ENCODE data around the gene THOC5.
A peak's percentile ranks its signal among the peaks of the same experiment; 100 is the strongest.
"Not testable (repeated sequence)": the region's sequence is repeated elsewhere in the genome, so short reads cannot be mapped to it uniquely, and the experiment has no call there.

The THOC5 gene

DNA sequence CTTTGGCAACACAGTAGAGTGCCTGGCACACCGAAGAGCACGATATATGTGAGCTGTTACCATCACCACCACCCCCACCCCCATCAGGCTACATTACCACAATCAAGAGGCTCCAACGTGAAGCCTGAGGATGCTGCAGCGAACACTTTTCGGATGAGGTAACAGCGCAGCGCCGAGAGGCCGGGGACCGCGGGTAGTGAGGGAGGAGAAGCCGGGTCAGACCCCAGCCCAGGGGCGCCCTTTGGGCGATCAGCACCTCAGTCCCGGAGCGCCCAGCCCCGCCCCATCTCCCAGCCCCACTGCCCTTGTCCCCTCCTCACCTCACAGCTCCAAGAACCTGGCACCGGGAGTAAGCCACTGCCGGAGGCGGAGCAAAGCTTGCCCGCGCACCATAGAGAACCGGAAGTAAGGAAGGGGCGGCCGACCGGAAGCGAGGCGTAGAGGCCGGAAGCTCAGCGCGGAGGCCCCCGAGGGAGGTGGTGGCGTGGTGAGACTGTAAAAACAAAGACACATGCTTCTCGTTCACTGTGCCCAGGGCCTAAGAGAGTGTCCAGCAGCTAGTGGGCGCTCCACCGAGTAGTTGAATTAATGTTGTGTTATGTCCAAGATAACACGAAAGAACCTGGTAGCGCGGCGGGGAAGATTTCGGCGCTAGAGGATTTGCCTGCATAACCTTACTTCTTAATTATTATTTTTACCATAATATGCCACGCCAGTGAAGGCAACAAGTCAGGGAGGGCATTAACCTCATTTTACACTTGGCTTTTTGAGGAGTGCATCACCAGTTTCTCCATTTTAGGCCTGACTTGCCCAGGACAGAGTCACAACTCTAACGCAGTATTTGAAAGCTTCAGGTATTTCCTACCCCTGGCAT is at the start of gene THOC5:
Gene THOC5, minus strand, starts transcription at position 407 of the 874 bp plus-strand sequence. CDS start 4,610 bp downstream, outside the sequence.
- DNase-seq: peak; percentile 90 to 97

DNA sequence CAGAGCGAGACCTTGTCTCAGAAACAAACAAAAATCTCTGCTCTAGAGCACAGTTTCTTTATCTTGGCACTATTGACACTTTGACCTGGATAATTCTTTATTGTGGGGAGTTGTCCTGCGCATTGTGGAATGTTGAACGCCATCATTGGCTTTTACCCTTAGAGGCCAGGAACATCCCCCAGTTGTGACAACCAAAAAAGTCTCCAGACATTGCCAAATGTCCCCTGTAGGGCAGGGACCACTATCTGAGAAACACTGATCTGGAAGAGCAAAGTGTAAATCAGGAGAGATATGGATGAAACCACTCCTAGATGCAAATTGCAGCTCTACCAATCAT is 45.1 kb upstream of the THOC5 start:
- no peak for DNase-seq

DNA sequence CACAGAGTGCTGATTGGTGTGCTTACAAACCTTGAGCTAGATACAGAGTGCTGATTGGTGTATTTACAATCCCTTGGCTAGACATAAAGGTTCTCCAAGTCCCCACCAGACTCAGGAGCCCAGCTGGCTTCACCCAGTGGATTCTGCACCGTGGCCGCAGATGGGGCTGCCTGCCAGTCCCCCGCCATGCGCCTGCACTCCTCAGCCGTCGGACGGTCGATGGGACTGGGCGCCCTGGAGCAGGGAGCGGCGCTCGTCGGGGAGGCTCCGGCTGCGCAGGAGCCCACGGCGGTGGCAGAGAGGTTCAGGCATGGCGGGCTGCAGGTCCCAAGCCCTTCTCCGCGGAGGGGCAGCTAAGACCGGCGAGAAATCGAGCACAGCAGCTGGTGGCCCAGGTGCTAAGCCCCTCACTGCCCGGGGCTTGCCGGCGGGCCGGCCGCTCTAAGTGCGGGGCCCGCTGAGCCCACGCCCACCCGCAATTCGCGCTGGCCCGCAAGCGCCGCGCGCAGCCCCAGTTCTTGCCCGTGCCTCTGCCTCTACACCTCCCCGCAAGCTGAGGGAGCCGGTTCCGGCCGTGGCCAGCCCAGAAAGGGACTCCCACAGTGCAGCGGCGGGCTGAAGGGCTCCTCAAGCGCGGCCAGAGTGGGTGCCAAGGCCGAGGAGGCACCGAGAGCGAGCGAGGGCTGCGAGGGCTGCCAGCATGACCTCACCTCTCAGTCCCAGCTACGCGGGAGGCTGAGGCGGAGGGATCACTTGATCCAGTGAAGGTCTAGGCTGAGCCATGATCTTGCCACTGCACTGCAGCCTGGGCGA is 44.5 kb upstream of the THOC5 start:
- not testable (repeated sequence) for DNase-seq

DNA sequence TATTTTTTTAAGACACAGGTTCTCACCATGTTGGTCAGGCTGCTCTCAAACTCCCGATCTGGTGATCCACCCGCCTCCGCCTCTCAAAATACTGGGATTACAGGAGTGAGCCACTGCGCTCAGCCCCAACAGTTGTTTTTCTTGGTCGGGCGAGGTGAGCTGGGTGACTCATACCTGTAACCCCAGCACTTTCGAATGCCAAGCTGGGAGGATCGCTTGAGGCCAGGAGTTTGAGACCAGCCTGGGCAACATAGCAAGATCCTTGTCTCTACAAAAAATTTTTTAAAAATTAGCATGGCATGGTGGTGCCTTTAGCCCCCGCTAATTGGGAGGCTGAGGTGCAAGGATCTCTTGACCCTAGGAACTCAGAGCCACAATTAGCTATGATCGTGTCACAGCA is 42.9 kb upstream of the THOC5 start:
- no peak for DNase-seq

DNA sequence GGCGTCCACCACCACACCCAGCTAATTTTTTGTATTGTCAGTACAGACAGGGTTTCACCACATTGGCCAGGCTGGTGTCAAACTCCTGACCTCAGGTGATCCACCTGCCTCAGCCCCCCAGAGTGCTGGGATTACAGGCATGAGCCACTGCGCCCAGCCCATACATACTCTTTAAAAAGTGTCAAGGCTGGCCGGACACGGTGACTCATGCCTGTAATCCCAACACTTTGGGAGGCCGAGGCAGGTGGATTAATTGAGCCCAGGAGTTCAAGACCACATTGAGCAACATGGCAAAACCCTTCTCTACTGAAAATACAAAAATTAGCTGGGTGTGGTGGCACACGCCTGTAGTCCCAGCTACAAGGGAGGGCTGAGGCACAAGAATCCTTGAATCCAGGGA is 40.9 kb upstream of the THOC5 start:
- DNase-seq: not testable (repeated sequence)

DNA sequence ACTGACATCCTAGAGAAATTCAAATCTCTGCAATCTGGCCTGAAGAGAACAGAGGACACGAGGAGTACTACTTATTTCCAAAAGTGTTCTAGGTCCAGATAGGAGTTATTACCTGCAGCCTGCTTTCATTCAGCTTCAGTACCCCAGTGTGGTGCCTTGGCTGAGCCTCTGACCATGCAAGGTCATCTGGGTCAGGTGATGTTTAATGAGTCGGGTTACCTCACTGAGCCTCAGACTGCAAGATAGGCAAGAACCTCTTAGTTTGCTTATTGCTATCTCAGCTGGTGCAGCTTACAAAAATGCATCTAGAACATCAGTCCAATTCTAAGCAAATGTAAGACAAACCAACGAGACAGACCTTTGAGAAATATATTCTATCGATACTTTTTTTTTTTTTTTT is 40.4 kb upstream of the THOC5 start:
- no peak for DNase-seq

DNA sequence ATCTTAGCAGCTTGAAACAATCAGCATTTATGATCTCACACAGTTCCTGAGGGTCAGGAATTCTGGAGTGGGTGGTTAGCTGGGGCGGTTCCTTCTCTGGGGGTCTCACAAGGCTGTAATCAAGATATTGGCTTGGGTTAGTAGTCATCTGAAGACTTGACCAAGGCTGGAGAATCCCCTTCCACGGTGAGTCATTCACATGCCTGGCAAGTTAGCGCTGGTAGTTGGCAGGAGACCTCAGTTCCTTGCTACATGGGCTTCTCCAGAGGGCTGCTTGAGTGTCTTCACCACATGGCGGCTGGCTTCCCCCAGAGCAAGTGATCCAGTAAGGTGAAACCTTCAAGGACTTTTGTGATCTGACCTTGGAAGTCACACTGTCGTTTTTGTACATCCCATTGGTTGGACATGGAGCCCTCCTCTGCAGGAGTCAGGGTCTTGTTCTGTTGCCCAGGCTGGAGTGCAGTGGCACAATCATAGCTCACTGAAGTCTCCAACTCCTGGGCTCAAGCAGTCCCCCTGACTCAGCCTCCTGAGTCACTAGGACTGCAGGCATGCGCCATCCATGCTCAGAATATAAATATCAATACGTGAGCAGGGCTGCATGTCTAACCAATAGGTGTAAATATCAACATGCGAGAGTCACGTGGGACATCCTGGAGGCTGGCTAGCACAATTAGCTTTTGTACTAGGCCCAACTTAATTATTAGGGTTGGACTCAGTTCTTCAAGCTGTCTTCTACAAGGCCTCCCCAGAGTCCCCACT is 34.6 kb upstream of the THOC5 start:
- no peak for DNase-seq

DNA sequence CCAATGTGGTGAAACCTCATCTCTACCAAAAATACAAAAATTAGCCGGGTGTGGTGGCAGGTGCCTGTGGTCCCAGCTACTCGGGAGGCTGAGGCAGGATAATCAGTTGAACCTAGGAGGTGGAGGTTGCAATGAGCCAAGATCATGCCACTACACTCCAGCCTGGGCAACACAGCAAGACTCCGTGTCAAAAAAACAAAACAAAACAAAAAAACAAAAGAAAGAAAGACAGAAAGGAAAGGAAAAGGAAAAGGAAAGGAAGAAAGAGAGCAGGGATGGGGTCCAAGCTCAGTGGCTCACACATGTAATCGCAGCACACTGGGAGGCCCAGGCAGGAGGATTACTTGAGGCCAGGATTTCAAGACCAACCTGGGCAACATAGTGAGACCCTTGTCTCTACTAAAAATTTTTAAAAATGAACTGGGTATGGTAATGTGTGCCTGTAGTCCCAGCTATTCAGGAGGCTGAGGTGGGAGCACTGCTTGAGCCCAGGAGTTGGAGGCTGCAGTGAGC is 32.7 kb upstream of the THOC5 start:
- not testable (repeated sequence) for DNase-seq

DNA sequence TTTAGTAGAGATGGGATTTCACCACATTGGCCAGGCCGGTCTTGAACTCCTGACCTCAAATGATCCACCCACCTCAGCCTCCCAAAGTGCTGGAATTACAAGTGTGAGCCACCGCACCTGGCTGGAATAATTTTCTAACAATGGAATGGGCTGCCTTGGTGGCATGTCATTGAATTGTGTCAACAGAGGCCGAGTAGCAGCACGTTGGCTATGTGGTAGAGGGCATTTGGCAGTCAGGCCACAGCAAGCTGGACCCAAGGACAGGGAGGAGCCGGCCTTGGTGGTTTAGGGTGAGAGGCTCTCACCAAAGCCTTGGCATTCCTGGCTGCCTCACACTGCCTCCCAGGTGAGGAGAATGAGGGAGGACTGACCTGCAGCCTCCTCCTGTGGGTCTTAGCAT is 31.4 kb upstream of the THOC5 start:
- no peak for DNase-seq

DNA sequence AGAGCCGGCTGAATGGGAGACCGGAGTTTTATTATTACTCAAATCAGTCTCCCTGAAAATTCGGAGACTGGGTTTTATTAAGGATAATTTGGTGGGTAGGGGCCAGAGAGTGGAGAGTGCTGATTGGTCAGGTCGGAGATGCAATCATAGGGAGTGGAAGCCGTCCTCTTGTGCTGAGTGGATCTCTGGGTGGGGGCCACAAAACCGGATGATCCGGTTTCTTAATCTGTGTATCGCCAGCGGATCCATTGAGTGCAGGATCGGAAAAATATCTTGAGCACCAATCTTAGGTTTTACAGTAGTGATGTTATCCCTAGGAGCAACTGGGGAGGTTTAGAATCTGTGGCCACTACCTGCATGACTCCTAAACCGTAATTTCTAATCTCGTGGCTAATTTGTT is 28.2 kb upstream of the THOC5 start:
- no peak for DNase-seq

DNA sequence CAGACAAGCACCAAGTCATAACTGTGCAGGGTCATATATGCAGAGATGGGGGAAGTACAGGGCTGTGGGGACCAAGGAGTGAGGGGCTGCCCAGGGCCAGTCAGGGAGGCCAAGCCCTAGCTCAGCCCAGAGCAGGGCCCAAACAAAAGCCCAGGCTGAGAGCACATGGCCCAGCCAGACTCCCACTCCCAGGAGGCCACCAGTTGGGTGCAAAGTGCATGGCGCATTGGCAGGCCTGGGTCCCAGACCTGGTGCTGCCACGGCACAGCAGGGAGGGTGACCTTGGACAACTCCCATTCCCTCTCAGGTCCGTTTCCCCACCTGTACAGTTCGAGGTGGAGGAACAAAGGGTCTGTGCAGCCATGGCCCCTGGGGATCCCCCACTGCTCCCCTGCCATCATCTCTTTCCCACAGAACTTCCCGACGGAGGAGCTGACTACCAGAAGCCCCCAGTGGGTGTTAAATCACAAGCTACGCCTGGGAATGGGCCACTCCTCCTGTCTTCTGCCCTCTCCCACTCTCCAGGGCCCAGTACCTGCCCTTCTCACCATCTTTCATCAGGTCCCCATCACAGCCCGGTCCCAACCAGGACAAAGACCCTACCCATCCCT is 26.7 kb upstream of the THOC5 start:
- DNase-seq: no peak

DNA sequence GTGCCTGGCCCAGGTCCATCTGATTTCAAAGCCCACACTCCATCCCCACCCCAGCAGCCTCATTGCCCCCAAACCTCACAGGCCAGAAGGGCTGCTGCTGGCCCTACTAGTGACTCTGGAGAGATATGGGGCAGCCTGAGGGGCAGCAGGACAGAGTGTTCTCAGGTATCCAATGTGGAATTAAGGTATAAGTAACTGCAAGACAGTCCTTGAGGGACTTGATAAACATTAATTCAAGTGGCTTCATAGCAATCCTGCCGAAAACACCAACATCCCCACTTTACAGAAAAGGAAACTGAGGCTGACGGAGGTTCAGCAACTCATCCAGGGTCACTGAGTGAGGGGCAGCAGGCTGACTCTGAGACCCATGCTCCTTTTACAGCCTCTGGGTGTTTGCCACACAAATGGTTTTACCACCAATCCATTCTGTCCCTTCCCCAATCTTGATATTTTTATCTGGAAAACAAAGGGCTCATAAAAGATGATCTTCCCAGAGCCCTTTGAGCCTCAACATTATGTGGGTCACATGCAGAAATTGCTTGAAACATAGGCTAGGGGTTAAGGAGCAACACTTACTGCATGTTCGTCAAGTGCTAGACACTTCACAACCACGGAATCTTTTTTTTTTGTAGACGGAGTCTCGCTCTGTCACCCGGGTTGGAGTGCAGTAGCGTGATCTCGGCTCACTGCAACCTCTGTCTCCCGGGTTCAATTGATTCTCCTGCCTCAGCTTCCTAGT is 25.1 kb upstream of the THOC5 start:
- no peak for DNase-seq

DNA sequence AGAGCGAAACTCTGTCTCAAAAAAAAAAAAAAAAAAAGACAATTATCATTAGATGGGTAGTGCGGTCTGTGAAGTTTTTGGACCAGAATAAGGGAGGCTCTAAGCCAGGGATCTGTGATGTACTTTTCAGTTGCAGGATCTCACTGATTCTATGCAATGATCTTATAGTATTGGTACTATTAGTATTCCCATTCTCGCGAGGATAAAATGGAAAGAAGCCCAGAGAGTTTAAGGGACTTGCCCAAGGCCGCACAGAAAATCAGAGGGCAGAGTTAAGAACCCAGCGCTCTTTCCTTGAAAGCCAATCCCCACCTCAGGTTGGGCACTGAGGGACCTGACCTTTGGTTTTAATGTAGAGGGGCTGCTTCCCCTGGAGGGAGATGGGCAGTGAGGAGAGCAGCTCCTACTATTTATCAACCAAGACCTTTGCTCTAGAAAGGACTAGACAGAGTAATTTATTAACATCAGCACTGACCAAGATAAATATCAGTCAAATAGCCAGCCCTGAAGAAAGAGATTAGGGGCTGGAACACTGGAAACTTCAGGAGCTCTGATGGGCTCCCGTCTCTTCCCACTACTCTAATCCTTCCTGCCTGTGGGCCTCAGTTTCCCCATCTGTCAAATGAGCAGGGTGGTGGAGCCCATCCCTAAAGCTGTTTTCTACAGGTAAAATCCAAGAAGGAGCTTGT is 21.3 kb upstream of the THOC5 start:
- DNase-seq: no peak

DNA sequence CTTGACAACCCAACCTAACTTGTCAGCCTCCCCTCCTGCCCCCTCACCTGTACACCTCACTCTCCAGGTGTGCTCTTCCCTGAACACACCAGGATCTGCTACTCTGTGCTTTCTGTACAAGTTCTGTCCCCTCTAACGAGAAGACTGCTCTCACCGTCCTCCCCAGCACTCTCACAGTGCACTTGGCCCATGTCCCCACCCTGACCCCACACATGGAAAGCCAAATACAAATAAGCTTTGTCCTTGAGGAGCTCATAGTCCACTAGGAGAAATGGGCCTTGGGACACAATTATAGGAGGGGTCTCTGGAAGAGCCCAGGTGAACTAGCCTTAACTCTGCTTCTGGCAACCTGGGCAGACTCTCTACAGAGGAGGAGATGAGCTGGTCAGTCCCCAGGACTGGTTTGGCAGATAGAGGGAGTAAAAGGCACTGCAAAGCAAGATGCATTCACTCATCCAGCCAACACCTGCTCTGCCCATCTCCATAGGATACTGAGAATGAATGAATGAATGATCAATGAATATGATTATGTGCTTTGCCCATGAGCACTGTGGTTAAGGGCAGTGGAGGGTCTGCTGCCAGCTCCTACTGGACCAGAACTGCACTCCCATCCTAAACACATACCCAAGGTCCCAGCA is 17.5 kb upstream of the THOC5 start:
- DNase-seq: no peak

DNA sequence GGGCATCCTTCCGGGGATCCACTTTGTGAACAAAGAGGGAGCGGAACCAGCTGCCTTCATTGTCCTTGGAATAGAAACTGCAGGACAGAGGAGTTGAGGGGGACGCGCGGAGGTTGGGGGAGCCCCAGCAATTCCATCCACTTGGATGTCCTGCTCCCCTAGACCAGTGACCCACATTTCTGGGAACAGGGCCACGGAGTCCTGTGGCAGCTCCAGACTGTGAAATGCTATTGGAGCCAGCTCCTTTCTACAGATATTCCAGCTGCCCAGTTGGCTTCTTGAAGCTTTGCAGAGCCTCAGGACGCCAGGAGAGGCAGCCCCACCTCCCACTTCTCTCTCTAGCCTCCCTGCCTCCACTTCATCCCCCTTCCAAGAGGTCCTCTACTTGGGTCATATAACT is 16.9 kb upstream of the THOC5 start:
- DNase-seq: no peak

DNA sequence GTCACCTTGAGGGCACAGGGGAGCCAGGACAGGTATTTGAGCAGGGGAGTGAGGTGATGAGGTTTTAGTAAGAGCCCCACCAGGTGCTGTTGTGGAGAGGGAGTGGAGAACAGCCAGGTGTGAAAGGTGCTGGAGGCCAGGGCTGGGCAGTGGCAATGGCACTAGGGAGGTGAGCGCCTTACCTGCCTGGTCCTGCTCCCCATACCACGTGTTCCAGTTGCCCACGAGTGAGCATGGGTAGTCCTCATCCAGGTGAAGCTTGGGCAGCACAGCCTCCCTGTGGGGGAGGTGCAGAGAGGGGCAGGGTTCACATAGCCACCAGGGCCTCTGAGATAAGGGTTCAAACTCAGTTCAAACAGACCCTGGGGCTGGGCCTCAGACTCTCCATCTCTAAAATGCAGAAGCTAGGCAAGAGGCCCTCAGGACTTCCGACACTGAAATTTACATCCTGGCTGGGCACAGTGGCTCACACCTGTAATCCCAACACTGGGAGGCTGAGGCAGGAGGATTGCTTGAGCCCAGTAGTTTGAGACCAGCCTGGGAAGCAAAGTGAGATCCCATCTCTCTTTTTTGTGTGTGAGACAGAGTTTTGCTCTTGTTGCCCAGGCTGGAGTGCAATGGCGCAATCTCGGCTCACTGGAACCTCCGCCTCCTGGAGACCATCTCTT is 15.6 kb upstream of the THOC5 start:
- no peak for DNase-seq

DNA sequence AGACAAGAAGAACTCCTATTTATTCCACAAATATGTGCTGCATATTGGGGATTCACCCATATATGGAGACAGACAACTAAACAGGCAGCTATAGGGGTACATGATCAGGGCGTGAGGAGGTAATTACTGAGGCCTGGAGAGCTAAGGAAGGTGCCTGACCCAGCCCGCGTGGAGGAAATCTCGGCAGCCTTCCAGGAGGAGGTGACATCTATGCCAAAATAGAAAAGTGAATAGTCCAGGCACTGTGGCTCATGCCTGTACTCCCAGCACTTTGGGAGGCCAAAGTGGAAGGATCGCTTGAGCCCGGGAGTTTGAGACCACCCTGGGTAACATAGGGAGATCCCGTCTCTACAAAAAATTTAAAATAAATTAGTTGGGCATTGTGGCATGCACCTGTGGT is 13.8 kb upstream of the THOC5 start:
- DNase-seq: no peak

DNA sequence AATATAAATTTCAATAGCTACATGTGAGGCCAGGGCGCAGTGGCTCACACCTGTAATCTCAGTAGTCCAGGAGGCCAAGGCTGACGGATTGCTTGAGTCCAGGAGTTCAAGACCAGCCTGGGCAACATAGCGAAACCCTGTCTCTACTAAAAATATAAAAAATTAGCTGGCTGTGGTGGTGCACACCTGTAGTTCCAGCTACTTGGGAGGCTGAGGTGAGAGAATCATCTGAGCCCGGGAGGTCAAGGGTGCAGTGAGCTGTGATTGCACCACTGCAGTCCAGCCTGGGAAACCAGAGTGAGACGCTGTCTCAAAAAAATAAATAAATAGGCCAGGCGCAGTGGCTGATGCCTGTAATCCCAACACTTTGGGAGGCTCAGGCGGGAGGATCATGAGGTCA is 13.0 kb upstream of the THOC5 start:
- not testable (repeated sequence) for DNase-seq

DNA sequence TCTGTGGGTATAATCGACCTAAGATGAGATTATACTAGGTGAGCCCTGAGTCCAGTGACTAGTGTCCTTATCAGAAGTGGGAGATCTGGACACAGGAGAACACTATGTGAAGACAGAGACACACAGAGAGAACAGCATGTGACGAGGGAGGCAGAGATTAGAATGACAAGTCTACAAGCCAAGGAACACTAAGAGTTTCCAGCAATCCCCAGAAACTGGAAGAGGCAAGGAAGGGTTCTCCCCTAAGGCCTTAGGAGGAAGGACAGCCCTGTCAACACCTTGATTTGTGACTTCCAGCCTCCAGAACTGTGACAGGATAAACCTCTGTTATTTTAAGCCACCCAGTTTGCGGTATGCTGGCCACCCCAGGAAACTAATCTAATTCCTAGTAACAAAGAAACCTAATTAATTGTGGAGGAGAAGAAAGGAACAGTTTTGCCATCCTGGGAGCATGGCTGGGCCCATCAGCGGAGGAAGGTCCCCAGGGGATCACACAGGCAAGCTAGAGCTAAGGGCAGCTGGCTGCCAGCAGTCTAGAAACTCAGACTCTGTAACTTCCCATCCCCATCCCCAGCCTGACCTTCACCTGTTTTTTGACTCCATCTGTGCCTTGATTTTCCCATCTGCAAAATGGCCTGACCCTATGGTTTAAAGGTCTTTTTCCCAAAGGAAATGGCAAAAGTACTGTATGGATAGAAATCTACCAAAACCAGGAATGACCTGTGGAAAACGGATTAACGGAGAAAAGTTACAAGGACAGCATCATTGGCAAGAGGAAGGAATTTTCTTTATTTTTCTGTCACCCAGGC is 10.3 kb upstream of the THOC5 start:
- no peak for DNase-seq

Measured in NCI-H1930 (cell line).